Activated CD4-positive, alpha-beta T cell treated with anti-CD3 and anti-CD28 coated beads, Interleukin-2, Interleukin-6, amounts not matched to agents 100 ng/mL and 50 ng/mL, durations not matched to agents 16 hours and 8 hours (primary cell): ENCODE data around the gene CAMTA1.

ENCODE experiments used
- DNase-seq: peaks from one replicate; pipeline ENCODE4 v3.0.0-alpha.2; 2020

The CAMTA1 gene

GRCh38 chr1:7383671-7384520 lies 598.6 kb downstream of the CAMTA1 start:
- no peak for DNase-seq

- DNase-seq: no peak
These were observed 599.4 kb downstream of the CAMTA1 start for GRCh38 chr1:7384679-7385078.

- DNase-seq: no peak
These were observed 600.4 kb downstream of the CAMTA1 start for GRCh38 chr1:7385471-7386225.

- DNase-seq: no peak
These were observed 601.2 kb downstream of the CAMTA1 start for GRCh38 chr1:7386226-7387052.

GRCh38 chr1:7387053-7387927 lies 602.0 kb downstream of the CAMTA1 start:
- no peak for DNase-seq

- no peak for DNase-seq
These were observed 602.9 kb downstream of the CAMTA1 start for GRCh38 chr1:7388141-7388487.

GRCh38 chr1:7388488-7389185 lies 603.4 kb downstream of the CAMTA1 start:
- no peak for DNase-seq

GRCh38 chr1:7389201-7389905 lies 604.1 kb downstream of the CAMTA1 start:
- DNase-seq: no peak

- DNase-seq: no peak
These were observed 604.8 kb downstream of the CAMTA1 start for GRCh38 chr1:7389906-7390603.

- no peak for DNase-seq
These were observed 605.3 kb downstream of the CAMTA1 start for GRCh38 chr1:7390604-7391000.

- DNase-seq: no peak
These were observed 607.9 kb downstream of the CAMTA1 start for GRCh38 chr1:7393136-7393535.

GRCh38 chr1:7395251-7395650 lies 610.0 kb downstream of the CAMTA1 start:
- DNase-seq: no peak

GRCh38 chr1:7398982-7399381 lies 613.7 kb downstream of the CAMTA1 start:
- no peak for DNase-seq

GRCh38 chr1:7399514-7400125 lies 614.4 kb downstream of the CAMTA1 start:
- DNase-seq: no peak

- no peak for DNase-seq
These were observed 615.3 kb downstream of the CAMTA1 start for GRCh38 chr1:7400566-7400965.

GRCh38 chr1:7401814-7402547 lies 616.7 kb downstream of the CAMTA1 start:
- no peak for DNase-seq

- DNase-seq: no peak
These were observed 617.2 kb downstream of the CAMTA1 start for GRCh38 chr1:7402548-7402850.

- DNase-seq: no peak
These were observed 618.2 kb downstream of the CAMTA1 start for GRCh38 chr1:7403265-7404045.
